IMR-90 (cell line): ENCODE data around the gene GUCY2F. TPM values are rescaled to one million over a fixed set of nuclear protein-coding genes. Genes with fewer than 3 reads are reported as not detected.

Experiments used
- ATAC-seq: fragments of 200-7000 bp; cut with Tn5 transposase; 2 replicates; pipeline ENCODE4 v1.9.1; 2020; ENCODE audit warnings: low read depth, mild to moderate bottlenecking, moderate library complexity
- BruUV-seq: library from RNA; stranded (reverse); fragments of 400-500 nt; replicated peaks from 2 replicates; lab custom pipeline; 2021; lab: Mats Ljungman, UMichigan
- CTCF ChIA-PET: fragments of 300-600 bp; formaldehyde crosslinking; extraction: SDS; loops from one replicate; lab custom pipeline; 2021; ENCODE audit warnings: antibody characterized with exemption; lab: Yijun Ruan, JAX
- POLR2A ChIA-PET: fragments of 300-600 bp; sonication (Branson Sonifier 250); formaldehyde crosslinking; loops from one replicate; lab custom pipeline; 2022; ENCODE audit warnings: antibody characterized with exemption; ENCODE audit not compliant: unreplicated experiment; lab: Charles Lee
- DNase-seq: peaks from one replicate; pipeline ENCODE4 v3.0.0; 2013
- H2AFZ ChIP-seq: replicated peaks from 2 replicates; pipeline ENCODE3; 2013; ENCODE audit warnings: low read length, mild to moderate bottlenecking; ENCODE audit not compliant: poor library complexity
- H2AK5ac ChIP-seq: 2 replicates; pipeline ENCODE4 v1.6.1; 2013; ENCODE audit warnings: low read depth, low read length, inconsistent platforms
- H2AK9ac ChIP-seq: replicated peaks from 2 replicates; pipeline ENCODE3; 2013; ENCODE audit warnings: mild to moderate bottlenecking, low read depth, low read length, moderate library complexity; ENCODE audit not compliant: poor library complexity
- H2BK120ac ChIP-seq: 2 replicates; pipeline ENCODE4 v1.6.1; 2013; ENCODE audit warnings: low read depth, low read length, inconsistent platforms
- H2BK15ac ChIP-seq: 3 replicates; pipeline ENCODE4 v1.6.1; 2013; ENCODE audit warnings: low read depth, low read length, inconsistent platforms
- H2BK20ac ChIP-seq: 2 replicates; pipeline ENCODE4 v1.6.1; 2013; ENCODE audit warnings: low read depth, mild to moderate bottlenecking, inconsistent platforms, low read length, moderate library complexity
- H2BK5ac ChIP-seq: 2 replicates; pipeline ENCODE4 v1.6.1; 2013; ENCODE audit warnings: mild to moderate bottlenecking, low read depth, low read length, inconsistent platforms; ENCODE audit not compliant: poor library complexity, severe bottlenecking
- H3K14ac ChIP-seq: replicated peaks from 2 replicates; pipeline ENCODE4 v1.6.1; 2013; ENCODE audit warnings: low read depth, low read length, inconsistent platforms
- H3K18ac ChIP-seq: 2 replicates; pipeline ENCODE4 v1.6.1; 2013; ENCODE audit warnings: low read depth, low read length, control low read depth
- H3K23ac ChIP-seq: 2 replicates; pipeline ENCODE4 v1.6.1; 2013; ENCODE audit warnings: low read depth, low read length, inconsistent platforms
- H3K27ac ChIP-seq: 2 replicates; pipeline ENCODE4 v1.5.1; 2013; ENCODE audit warnings: mild to moderate bottlenecking, control low read depth, low read length; ENCODE audit not compliant: insufficient read depth
- H3K27me3 ChIP-seq: 2 replicates; pipeline ENCODE4 v1.6.1; 2013; ENCODE audit warnings: low read length; ENCODE audit not compliant: control insufficient read depth, insufficient read depth
- H3K36me3 ChIP-seq: 2 replicates; pipeline ENCODE4 v1.6.1; 2013; ENCODE audit warnings: low read length, mixed read lengths; ENCODE audit not compliant: control insufficient read depth, insufficient read depth
- H3K4ac ChIP-seq: 2 replicates; pipeline ENCODE4 v1.6.1; 2013; ENCODE audit warnings: low read depth, low read length, inconsistent platforms
- H3K4me1 ChIP-seq: 2 replicates; pipeline ENCODE4 v1.6.1; 2013; ENCODE audit warnings: low read length, mixed read lengths; ENCODE audit not compliant: control insufficient read depth, insufficient read depth
- H3K4me2 ChIP-seq: 2 replicates; pipeline ENCODE4 v1.6.1; 2013; ENCODE audit warnings: low read depth, mild to moderate bottlenecking, control low read depth, low read length, moderate library complexity
- H3K4me3 ChIP-seq: 2 replicates; pipeline ENCODE4 v1.5.1; 2013; ENCODE audit warnings: low read depth, mild to moderate bottlenecking, control low read depth, low read length, moderate library complexity; ENCODE audit not compliant: insufficient read depth
- H3K56ac ChIP-seq: 2 replicates; pipeline ENCODE4 v1.6.1; 2013; ENCODE audit warnings: low read length, inconsistent platforms; ENCODE audit not compliant: insufficient read depth; ENCODE audit errors: extremely low read depth
- H3K79me1 ChIP-seq, 2 experiments: 2 replicates each; pipeline ENCODE4 v1.6.1; 2013; ENCODE audit warnings: low read length in 2 of 2, inconsistent platforms in 1 of 2, low read depth in 1 of 2
- H3K9ac ChIP-seq: 2 replicates; pipeline ENCODE4 v1.6.1; 2013; ENCODE audit warnings: low read depth, low read length, control low read depth
- H3K9me1 ChIP-seq: 2 replicates; pipeline ENCODE4 v1.6.1; 2013; ENCODE audit warnings: low read length, inconsistent platforms; ENCODE audit not compliant: insufficient read depth
- H3K9me3 ChIP-seq: 2 replicates; pipeline ENCODE4 v1.6.1; 2013; ENCODE audit warnings: low read length; ENCODE audit not compliant: control insufficient read depth, insufficient read depth
- H4K20me1 ChIP-seq: 2 replicates; pipeline ENCODE4 v1.6.1; 2013; ENCODE audit warnings: low read length, inconsistent platforms; ENCODE audit not compliant: insufficient read depth
- H4K5ac ChIP-seq: 2 replicates; pipeline ENCODE4 v1.6.1; 2013; ENCODE audit warnings: mild to moderate bottlenecking, low read depth, low read length, control low read depth
- H4K8ac ChIP-seq, 2 experiments: 2 replicates each; pipeline ENCODE4 v1.6.1; 2013; ENCODE audit warnings: low read depth in 2 of 2, low read length in 2 of 2, control low read depth in 1 of 2, inconsistent platforms in 1 of 2
- H4K91ac ChIP-seq: 2 replicates; pipeline ENCODE4 v1.6.1; 2013; ENCODE audit warnings: low read depth, low read length, inconsistent platforms; ENCODE audit not compliant: insufficient read depth
- CEBPB ChIP-seq: IDR thresholded peaks from 2 replicates; pipeline ENCODE4 v1.6.1; 2012; ENCODE audit warnings: low read depth, low read length, improper control_type of control experiment
- CHD1 ChIP-seq: IDR thresholded peaks from 2 replicates; pipeline ENCODE4 v1.6.1; 2012; ENCODE audit warnings: low read depth, low read length, improper control_type of control experiment
- FOS ChIP-seq: fragments of 150-350 bp; IDR thresholded peaks from 2 replicates; pipeline ENCODE4 v1.6.1; 2016; ENCODE audit warnings: low read depth, low read length
- MAFK ChIP-seq: IDR thresholded peaks from 2 replicates; pipeline ENCODE4 v1.6.1; 2012; ENCODE audit warnings: low read depth, low read length, improper control_type of control experiment
- MAZ ChIP-seq: IDR thresholded peaks from 2 replicates; pipeline ENCODE4 v1.6.1; 2012; ENCODE audit warnings: low read depth, mild to moderate bottlenecking, low read length, improper control_type of control experiment, moderate library complexity, borderline replicate concordance
- MXI1 ChIP-seq: IDR thresholded peaks from 2 replicates; pipeline ENCODE4 v1.6.1; 2012; ENCODE audit warnings: low read depth, mild to moderate bottlenecking, low read length, moderate library complexity, borderline replicate concordance
- NFE2L2 ChIP-seq: fragments of 150-350 bp; IDR thresholded peaks from 2 replicates; pipeline ENCODE4 v1.6.1; 2016; ENCODE audit warnings: low read depth, mild to moderate bottlenecking, low read length
- POLR2A ChIP-seq: IDR thresholded peaks from 2 replicates; pipeline ENCODE4 v1.6.1; 2012; ENCODE audit warnings: mild to moderate bottlenecking, low read depth, low read length
- RAD21 ChIP-seq: IDR thresholded peaks from 2 replicates; pipeline ENCODE4 v1.6.1; 2012; ENCODE audit warnings: low read length, improper control_type of control experiment
- RCOR1 ChIP-seq: IDR thresholded peaks from 2 replicates; pipeline ENCODE4 v1.6.1; 2012; ENCODE audit warnings: mild to moderate bottlenecking, low read length, improper control_type of control experiment; ENCODE audit not compliant: insufficient replicate concordance
- RFX5 ChIP-seq: IDR thresholded peaks from 2 replicates; pipeline ENCODE4 v1.8.0; 2012; ENCODE audit warnings: low read depth, mild to moderate bottlenecking, low read length, moderate library complexity
- SMC3 ChIP-seq: fragments of 150-350 bp; IDR thresholded peaks from 2 replicates; pipeline ENCODE4 v1.6.1; 2016; ENCODE audit warnings: low read depth, mild to moderate bottlenecking, antibody characterized with exemption, low read length, moderate library complexity
- WGBS, 2 experiments: methylation state at CpG; one replicate each; pipeline versions ENCODE4 v1.1.5 to v1.1.7; 2013; ENCODE audit warnings: missing lambda C conversion rate in 2 of 2; ENCODE audit not compliant: insufficient read length in 1 of 2; ENCODE audit errors: extremely low coverage in 2 of 2; 5-methylcytosine and 5-hydroxymethylcytosine counted together
- dilution Hi-C: fragments of 300-500 bp; cut with HindIII; formaldehyde crosslinking; loops from one replicate; pipeline ENCODE4 v1.14.3; 2018; ENCODE audit warnings: low sequenced_read_pairs; ENCODE audit not compliant: unreplicated experiment
- in situ Hi-C: fragments of 300-500 bp; cut with MboI; formaldehyde crosslinking; loops from 3 replicates; pipeline ENCODE4 v1.14.3; 2019; ENCODE audit warnings: low sequenced_read_pairs, inconsistent platforms, mixed read lengths
- intact Hi-C: fragments of 100-400 bp; cut with micrococcal nuclease; formaldehyde crosslinking; loops from 2 replicates; pipeline ENCODE4 v1.10.0; 2022
- polyA plus RNA-seq, 3 experiments: library from polyadenylated mRNA; depleted of rRNA; stranded (reverse); fragments of >200 nt; gene quantifications; 2 replicates each; pipeline ENCODE4 v1.2.3, GENCODE V29; 2012; ENCODE audit warnings: low replicate concordance in 1 of 3
- total RNA-seq: library from RNA; depleted of rRNA; stranded (reverse); fragments of >200 nt; gene quantifications from 2 replicates; pipeline ENCODE4 v1.2.3, GENCODE V29; 2012
- TF ChIP-seq, protein P1 (sequence below): fragments of 150-350 bp; IDR thresholded peaks from 2 replicates; pipeline ENCODE4 v1.6.1; 2016; ENCODE audit warnings: low read depth, mild to moderate bottlenecking, low read length, moderate library complexity, borderline replicate concordance
- TF ChIP-seq, protein P2 (sequence below): conservative IDR thresholded peaks from 2 replicates; pipeline ENCODE4 v1.5.1; 2012; ENCODE audit warnings: mild to moderate bottlenecking, low read depth, low read length, improper control_type of control experiment

The GUCY2F gene
- total and polyA plus RNA-seq, 2 of the 4 experiments (the other 2 are of a cell fraction) = not detected

DNA sequence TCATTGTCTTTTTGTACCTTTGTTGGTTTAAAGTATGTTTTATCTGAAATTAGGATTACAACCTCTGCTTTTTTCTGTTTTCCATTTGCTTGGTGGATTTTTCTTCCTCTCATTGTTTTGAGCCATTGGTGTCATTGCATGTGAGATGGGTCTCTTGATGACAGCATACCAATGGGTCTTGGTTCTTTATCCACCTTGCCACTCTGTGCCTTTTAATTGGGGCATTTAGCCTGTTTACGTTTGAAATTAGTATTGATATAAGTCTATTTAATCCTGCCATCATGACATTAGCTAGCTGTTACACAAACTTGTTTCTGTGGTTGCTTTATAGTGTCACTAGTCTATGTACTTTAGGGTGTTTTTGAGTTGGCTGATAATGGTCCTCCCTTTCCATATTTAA, 145.7 kb downstream of the GUCY2F start:
- Histone ChIP-seq H3K4me3 (no peak overlapping the region), H2AK5ac (no peak overlapping the region), H2AFZ (no peak overlapping the region), H3K9me3 (peaks cover 7% of the 10 kb centered on the region; the same call in 1 of the 2 replicates), H3K9me1 (no peaks in the 10 kb centered on the region), H3K27ac (no peak overlapping the region), H3K56ac (no peak overlapping the region), H3K4me2 (no peak overlapping the region), H3K14ac (no peak overlapping the region), H4K20me1 (no peaks in the 10 kb centered on the region), H3K4ac (no peak overlapping the region), H2BK20ac (no peak overlapping the region), H3K9ac (no peak overlapping the region), H3K4me1 (no peaks in the 10 kb centered on the region), H2AK9ac (no peak overlapping the region), H3K23ac (no peak overlapping the region), H3K27me3 (no peaks in the 10 kb centered on the region), H2BK5ac (no peak overlapping the region), H2BK120ac (no peak overlapping the region), H2BK15ac (no peak overlapping the region), H3K18ac (no peak overlapping the region), H3K36me3 (no peaks in the 10 kb centered on the region), H3K79me1 (no peaks in the 10 kb centered on the region), H4K8ac (no peak overlapping the region), H4K5ac (no peak overlapping the region), H4K91ac (no peak overlapping the region)
- in situ Hi-C loops = no loop called here
- dilution Hi-C loops = no loop called here
- BruUV-seq = no TSS peak
- intact Hi-C loops = no loop called here
- ATAC-seq (no peak), DNase-seq (no peak)
- ChIA-PET CTCF (no interaction called here), POLR2A (no interaction called here)
- no peak for TF ChIP-seq RCOR1
- no peak for TF ChIP-seq RAD21
- TF ChIP-seq, protein P1, sequence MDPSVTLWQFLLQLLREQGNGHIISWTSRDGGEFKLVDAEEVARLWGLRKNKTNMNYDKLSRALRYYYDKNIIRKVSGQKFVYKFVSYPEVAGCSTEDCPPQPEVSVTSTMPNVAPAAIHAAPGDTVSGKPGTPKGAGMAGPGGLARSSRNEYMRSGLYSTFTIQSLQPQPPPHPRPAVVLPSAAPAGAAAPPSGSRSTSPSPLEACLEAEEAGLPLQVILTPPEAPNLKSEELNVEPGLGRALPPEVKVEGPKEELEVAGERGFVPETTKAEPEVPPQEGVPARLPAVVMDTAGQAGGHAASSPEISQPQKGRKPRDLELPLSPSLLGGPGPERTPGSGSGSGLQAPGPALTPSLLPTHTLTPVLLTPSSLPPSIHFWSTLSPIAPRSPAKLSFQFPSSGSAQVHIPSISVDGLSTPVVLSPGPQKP = no peak
- TF ChIP-seq MAZ = no peak
- TF ChIP-seq FOS = no peak
- no peak for TF ChIP-seq CEBPB
- TF ChIP-seq SMC3 = no peak
- TF ChIP-seq CHD1 = no peak
- TF ChIP-seq RFX5 = no peak
- no peak for TF ChIP-seq NFE2L2
- no peak for TF ChIP-seq MXI1
- TF ChIP-seq POLR2A = no peak
- no peak for TF ChIP-seq MAFK
- TF ChIP-seq, protein P2, sequence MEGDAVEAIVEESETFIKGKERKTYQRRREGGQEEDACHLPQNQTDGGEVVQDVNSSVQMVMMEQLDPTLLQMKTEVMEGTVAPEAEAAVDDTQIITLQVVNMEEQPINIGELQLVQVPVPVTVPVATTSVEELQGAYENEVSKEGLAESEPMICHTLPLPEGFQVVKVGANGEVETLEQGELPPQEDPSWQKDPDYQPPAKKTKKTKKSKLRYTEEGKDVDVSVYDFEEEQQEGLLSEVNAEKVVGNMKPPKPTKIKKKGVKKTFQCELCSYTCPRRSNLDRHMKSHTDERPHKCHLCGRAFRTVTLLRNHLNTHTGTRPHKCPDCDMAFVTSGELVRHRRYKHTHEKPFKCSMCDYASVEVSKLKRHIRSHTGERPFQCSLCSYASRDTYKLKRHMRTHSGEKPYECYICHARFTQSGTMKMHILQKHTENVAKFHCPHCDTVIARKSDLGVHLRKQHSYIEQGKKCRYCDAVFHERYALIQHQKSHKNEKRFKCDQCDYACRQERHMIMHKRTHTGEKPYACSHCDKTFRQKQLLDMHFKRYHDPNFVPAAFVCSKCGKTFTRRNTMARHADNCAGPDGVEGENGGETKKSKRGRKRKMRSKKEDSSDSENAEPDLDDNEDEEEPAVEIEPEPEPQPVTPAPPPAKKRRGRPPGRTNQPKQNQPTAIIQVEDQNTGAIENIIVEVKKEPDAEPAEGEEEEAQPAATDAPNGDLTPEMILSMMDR = no peak
- WGBS, 2 experiments = no CpG with 5 or more reads among the region's 1 CpG
